Activated CD4-positive, CD25-positive, alpha-beta regulatory T cell (primary cell): ENCODE results near the gene NAT9.

ENCODE experiments used
- DNase-seq, 4 experiments: peaks; one replicate each; lab custom pipeline; 2025; lab: John Stamatoyannopoulos, UW

The NAT9 gene, protein sequence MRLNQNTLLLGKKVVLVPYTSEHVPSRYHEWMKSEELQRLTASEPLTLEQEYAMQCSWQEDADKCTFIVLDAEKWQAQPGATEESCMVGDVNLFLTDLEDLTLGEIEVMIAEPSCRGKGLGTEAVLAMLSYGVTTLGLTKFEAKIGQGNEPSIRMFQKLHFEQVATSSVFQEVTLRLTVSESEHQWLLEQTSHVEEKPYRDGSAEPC

DNA sequence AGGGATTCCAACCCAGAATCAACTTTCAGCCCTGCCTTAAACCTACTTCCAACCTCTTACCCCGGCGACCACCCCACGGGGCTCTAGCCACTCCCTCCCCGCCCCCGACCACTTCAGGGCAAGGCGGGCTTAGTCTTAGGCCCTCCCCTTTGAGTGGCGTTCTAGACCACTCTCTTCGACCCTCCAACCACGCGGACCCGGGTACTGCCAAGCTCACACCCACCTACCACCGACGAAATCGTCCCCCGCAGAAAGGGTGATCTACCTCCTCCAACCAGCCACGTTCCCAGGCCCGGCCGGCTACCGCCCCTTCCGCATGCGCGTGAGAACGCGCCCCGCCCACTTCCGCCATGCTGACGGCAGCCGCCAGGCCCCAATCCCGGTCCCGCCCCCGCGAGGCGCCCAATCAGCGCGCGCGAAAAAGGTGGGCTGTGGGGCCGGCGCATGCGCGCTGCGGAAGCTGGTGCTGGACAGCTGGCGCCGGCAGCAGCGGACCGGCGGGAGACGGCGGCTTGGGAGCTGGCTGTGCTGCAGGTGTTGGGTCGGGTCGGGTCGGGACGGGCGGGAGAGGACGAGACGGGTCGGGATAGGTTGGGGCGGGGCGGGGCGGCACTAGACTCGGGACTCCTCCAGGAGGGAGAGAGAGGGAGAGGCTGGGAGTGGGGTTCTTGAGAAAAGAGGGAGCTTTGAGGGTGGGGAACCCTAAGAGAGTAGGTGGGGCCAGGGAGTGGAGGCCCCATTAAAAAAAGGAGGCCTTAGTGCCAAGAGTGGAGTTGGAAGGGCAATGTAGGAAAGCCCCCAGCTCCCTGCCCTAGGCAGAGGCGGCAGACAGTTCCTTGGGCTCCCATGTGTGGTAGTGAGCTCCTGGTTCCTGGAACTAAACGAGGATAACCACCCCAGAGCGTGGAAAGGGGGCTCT, at the start of gene NAT9:
Gene NAT9, minus strand, starts transcription at position 302 of the 919 bp plus-strand sequence. CDS start 647 bp downstream, outside the sequence.
- peak; percentile 99 to 100 (median 99) for DNase-seq

DNA sequence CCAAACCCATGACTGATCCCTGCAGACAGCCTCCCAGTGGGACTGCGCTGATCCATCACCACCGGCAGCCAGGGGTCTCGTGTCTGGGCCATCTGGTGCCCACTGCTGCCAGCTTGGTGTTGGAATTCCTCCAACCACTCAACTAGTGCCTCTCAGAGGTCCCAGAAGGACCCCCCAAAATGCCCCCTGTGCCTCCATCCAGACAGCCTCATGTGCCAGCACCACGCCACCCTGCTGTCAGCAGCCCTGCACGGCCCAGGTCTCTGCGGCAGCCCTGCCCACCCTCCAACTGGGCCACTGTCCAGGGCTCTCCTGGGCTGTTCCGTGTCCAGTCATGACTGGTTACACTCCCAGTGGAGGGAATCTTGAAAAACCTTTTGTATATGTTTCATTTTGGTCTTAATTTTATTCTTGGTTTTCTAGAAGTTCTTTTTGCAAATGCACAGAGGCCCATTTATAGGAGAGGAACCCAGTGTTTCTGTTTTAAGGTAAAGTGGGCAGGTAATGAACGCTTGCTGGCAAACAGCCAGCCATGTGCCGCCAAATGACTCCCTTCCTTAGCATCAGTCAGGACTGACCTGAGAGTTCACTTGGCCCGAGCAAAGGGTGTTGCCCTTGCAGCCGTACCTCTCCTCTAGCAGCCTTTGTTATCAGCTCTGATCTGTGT, 48.9 kb upstream of the NAT9 start:
- no peak for DNase-seq

DNA sequence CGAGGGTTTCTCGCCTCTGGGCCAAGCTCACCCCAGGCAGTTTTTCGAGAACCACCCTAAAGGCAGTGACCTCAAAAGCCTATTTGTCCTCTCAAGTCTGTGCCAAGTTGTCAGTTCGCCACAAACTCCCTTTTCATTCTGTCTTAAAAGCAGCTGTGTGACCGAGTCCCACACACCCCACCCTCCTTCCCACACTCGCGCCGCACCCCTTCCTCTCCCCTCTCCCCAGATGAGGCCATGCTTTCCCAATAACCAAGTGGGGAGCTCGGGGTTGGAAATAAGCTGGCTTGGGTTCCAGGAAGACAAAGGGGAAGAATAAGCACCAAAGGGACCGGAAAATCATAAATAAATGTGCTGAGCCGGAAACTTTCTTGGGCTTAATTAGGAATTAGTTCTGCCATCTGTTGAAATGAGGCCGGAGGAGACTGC, 46.8 kb upstream of the NAT9 start:
- no peak for DNase-seq

DNA sequence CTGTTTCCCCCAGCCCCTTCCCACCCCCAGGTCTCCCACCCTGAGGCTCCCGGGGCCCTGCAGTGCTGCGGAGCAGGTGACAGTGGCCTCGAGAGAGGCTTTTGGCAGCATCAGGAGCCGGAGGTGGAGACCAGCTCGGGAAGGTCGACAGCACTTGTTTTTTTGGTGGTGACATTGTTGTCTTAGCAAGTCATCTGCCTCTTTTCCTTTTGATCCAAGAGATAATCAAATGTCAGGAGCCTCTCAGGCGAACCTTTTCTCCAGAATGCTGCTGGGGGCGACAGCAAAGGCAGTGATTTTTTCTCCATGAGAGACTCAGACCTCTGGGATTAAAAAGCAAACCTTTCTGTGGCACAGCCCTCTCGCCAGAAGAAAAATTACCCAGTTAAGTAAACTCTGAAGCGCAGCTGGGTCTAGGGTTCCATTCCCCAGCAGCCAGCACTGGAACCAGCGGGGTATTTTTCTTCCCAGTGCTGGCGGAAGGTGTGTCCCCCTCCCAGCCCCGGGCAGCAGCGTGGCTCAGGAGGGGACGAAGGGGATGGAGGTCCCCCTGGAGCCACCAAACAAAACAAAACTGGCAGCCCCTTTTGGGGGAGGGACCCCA, 46.3 kb upstream of the NAT9 start:
- no peak for DNase-seq

DNA sequence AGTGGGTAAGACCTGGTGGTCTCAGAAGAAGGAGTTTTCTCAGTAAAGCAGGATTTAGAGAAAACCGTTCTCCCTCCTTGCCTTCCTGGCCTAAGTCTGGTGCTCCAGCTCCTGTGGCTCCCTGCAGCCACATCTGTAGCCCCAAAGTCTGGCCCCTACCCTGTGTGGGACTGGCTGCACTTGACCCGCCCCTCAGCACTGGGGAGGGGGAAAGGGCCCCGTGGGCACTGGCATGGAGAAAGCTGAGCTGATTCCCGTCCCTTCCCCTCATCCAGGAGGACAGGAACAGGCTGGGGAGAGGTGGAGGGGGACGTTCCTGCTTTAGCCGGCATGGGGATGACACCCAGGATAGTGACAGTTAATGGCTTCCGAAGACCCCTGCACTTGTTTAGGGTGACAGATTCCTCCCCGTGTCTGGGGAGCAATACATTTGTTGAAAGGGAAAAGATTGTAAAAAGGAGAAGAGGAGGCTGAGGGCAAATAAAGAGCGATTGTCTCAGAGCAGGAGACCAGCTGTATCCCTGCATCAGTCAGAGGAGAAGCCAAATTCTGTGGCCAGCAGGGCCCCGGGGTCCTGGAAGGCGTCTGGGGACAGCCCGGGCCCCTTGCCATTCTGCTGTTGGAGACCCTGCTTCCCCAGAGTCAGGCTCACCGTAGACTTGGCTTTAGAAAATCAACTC, 45.6 kb upstream of the NAT9 start:
- DNase-seq, result no peak

DNA sequence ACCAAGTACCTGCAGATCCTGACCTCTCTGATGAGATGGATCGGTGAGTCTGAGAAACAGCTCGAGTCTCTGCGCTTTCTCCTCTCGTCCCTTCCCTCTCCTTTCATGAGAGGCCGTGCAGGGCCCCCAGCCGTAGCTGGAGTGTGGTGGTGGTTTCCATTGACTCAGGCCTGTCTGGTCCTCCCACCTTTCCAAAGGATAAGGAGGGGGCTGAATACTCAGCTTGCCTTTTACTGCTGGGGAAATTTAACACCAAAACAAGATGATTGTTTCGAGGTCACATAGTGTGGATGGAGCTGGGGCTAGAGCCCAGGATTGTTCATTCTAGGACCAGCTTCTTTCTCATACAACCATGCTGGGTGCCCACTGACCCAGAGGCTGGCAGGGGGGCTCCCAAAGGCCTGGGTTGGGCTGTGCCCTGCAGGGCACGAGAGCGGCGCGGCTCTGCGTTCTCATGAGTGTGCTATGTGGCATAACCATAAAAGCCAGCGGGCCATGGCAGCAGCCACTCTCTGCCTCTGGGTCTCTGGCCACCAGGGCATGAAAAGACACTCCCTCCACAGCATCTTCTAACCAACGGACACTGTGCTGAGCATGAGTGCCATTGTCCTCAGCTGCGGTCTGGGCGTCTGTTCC, 43.8 kb upstream of the NAT9 start:
- DNase-seq, result no peak

DNA sequence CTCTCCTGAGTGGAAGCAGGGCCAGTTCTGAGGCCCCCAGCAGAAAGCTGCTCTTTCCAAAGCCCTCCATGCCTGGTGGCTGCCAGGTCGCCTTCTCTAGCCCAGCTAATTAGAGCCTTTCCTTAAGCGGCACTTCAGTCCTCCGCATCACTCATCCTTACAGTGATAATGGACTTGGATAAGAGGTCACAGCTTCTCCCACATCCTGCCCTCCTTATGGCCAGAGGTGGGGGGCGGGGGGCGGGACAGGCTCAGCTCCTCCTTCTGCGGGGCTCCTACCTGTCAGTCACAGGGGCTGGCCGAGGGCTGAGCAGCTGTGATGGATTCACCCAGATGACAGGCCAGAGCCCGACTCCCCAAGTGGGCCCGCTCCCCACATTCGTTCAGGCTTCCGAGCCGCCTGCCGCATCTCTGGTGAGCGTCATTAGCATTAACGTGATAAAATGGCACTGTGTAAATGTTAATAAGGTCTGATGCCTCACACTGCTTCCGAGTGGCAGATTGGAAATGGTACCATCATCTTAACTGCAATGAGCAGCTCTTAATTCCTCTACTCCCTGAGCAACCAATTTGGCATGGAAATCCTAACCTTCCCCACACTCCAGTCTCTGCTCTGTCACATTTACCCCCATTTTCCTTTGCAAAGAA, 42.3 kb upstream of the NAT9 start:
- no peak for DNase-seq

DNA sequence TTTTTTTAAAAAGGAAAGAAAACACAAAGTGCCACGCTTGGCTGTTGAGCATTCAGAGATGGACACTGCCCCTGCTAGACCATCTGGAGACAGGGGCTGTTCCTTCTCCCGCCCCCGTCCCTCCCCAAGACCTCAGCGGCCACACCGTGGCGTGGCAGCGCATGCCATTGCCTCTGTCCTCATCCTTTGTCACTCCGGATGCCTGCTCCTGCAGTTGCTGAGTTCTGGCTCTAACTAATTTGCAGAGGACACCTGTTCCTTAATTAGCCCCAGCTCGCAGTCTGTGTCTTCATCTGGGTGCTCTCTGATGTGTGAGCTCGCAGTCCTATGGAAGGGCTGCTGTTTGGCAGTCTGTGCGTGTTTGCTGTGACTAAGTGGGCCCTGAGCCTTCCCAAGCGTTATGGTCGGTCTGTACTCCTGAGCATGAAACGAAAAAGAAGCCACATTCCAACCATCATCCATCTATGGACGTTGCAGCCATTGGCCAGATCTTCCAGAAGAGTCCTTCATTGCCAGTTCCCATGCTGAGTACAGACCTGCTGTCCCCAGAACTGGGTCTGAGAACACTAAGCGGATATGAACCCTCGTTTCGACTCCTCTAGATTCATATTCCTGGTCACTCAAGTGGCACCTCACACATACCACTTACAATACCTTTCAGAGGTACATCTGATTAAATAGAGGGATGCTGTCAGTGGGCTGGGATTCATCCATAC, 40.9 kb upstream of the NAT9 start:
- no peak for DNase-seq

DNA sequence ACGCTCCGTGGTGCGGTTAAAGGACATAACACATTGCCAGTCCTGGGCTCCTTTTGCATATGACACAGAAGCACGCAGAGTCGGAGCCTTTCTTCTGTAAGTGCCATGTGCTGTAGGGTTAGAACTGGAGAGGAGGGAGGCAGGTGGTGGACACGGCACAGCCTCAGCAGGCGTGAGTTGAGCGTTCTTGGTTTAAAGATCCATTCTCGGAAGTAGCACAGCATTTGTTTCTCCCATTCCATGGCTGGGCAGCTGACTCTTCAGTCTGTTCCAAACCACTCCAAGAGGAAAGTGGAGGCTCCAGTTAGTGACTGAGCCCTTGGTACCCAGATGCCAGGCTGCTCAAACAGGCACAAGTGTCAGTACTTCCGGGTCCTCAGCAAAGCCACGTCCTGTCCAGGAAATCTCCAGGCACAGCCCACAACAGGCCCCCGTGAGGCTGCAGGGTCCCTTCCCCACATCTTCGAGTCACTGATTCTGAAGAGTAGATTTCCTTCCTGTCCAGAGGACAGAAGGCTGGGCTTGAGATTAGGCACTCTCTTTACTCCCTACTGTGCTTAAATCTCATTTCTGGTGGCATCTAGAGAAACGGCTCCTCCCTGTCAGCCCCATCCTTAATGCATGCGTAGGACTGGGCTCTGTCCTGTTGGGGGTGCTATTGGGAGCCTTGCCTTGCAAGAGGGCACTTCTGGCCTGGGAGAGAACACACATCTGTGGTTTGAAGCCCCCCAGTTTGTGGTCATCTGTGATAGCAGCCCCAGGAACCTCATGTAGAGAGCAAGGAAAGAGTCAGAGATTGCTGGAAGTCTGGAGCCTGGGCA, 39.6 kb upstream of the NAT9 start:
- no peak for DNase-seq

DNA sequence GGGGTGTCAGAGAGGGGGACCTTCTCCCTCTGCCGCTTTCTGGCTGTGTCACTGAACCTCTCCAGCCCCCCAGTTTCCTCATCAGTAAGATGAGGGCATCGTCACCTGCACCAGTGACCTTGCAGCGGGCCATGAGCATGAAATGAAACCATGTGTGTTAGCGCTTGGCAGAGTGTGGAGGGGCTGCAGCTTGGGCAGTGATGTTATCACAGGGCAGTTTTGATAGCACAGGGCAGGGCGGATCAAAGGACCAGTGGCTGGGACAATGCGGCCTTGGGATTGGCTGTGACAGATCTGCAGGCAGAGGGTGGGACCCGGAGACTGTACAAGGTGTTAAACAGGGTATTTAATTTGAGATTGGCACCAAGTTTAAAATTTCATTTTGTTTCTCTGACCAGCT, 38.9 kb upstream of the NAT9 start:
- DNase-seq, result no peak

DNA sequence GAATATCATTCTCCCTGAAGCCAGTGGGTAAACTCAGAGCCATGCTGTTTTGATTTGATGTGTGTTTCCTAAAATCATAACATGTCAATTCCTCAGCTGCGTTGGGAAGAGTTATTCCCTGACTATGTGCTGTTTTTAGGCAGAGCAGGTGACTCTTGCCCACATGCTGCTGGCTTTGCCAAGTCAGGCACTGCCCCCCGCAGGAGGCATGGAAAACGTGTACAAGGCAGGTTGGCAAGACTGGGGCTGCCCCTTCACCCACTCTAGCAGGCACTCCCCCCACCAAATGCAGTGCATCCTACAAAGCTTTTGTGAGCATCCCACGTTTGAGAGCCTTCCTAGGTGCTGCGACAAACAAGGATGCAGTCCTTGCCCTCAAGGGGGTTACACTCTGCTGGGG, 38.3 kb upstream of the NAT9 start:
- no peak for DNase-seq

DNA sequence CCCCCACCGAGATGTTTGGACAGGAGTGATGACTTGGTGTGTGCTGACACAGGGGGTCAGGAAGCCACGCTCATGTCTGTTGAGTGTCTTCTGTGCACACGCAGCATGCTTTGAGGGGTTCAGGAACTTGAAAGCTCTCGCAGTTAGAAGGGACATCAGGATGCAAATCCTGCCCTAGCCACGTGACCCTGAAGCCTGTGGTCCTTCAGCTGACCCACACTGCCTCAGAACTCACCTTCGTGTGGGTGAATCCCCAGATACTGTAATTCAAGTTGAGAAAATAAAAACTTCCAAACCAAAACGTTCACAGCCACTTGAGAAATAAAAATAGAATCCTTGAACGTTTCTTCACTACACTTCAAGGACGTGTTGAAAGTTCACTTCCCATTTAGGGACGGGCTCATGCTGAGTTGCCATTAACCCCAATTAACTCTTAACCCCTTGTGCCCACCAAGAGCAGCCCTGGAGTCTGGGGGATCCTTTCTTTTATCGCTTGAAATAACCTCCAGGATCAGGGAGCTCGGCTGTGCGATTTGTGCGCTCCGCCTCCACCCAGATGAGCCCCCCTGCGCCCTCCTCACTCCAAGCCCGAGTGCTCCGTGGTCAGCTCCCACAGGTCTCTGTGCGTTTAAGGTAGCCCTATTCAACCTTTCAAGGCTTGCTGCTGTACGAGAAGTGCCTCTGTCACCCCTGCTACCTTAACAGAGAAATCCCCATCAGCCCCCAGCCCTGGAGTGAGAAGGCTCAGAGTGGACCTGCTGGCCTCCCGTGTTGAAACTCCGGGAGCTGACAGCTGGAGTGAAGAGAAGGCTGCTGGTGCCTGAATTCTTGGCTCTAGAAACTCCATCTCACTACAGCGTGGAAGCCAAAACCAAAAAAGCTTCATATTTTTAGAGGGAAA, 36.2 kb upstream of the NAT9 start:
- DNase-seq, result no peak

DNA sequence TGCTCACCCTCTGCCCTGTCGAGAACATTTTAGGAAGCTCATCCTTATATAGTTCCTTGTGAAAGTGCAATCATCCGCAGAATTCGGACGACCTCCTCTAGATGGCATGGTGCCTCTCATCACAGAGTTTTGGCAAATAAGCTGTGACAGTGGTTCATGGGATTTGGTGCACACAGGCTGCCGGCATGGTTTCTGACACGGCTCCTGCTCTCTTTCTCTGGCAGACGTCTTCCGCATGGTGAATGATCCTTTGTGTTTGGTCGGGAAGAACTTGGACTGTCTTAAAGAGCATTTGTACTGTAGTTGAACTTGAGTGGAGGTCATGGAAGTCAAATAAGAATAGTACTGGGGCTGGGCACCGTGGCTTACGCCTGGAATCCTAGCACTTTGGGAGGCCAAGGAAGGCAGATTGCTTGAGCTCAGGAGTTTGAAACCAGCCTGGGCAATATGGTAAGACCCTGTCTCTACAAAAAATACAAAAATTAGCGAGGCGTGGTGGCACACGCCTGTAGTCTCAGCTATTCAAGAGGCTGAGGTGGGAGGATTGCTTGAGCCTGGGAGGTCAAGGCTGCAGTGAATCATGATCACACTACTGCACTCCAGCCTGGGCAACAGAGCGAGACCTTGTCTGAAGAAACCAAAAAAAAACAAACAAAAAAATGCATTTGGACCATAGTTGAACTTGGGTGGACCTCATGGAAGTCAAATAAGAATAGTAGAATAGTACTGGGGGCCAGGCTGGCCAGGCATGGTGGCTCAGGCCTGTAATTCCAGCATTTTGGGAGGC, 34.7 kb upstream of the NAT9 start:
- DNase-seq, result no peak

DNA sequence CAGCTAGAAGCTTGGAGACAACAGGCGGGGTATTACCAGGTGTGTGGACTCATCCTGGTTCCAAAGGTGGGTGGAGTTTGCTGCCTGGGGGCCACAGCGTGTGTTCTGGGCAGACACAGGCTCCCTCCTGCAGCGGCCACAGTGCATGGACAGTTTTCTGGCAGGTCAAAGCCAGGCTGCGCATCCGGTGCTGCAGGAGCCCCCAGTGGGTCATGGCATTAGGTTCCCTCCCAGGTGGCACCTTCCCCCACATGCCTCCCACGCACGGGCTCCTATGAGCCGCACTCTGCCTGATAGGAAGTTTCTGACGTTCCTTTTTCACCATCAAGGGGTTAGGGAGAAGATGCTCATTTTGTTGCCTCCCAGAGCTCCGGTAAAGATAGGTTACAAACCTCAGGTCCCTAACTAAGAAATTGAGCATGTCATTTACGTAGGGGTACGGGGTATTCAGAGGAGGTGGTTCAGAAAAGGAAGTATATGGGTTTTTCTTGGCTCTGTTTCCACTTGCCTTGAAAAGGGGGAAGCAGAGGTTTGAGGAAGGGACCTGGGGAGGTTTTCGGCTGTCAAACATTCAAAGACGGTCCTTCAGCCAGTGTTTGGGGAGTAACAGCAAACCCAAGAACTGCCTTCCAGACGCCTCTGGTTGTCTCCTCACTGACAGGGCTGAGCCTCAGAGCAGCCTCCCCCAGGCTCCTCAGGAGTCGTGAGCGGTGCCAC, 32.7 kb upstream of the NAT9 start:
- DNase-seq, result no peak

DNA sequence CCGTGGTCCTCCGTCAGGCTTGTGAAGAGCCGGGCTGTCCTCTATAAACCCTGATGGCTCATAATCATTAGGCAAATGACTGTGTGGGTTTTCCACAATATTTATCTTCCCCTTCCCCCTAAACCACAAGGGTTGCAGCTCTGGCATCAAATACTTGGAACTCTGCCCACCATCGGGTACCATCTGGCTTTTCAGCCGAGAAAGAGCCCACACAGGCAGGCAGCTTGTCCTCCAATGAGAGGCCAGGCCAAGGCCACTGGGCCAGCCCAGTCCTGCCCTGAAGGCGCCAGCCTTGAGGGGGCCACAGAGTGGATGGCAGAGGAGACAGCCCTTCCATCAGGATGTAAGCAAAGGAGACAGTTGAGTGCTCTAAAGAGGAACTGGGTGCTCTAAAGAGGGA, 31.8 kb upstream of the NAT9 start:
- no peak for DNase-seq

DNA sequence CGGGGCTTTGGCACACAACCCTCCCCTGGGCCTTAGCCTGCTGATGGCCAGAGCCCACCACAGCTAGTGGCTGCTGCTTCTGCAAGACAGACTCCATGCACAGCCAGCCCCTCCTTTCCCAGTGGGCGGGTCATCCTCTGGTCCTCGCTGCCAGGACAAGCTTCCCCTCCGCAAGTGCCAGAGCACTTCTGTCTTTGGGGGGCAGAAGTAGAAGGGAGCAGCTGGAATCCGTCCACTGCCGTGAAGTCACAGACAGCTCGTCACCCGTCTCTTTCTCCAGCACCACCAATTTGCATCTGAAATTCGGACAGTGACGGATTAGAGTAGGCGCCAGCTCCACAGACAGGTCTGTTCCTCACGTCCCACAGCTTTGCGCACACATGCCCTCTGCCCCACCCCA, 31.3 kb upstream of the NAT9 start:
- no peak for DNase-seq

DNA sequence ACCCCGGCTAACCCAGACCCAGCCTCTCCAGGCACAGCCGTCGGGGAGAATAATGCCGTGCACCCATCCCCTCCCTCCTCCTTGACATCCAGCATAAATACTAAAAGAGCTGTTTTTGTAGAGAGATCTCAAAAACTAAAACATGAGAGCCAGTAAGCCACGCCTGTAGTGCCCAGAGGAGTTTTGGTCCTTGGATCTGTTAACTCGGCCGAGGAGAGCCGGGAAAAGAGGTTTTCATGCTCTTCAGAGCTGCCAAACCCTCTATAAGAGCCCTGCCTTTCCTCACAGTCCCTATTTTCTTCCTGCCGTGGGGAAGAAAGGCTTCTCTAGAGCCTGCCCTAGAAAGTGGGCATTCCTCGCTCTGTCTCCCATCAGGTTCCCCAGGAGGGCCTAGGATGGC, 30.2 kb upstream of the NAT9 start:
- DNase-seq, result no peak
